ENCODE measurements around the gene FBXL19. TPM values are rescaled to one million over a fixed set of nuclear protein-coding genes. Genes with fewer than 3 reads are reported as not detected.

Gene FBXL19
- total and polyA plus RNA-seq, 2 of the 13 experiments (the other 11 are each of a cell fraction or from before 2014, with no cell fraction given), result 6.0 to 13.7 TPM

DNA sequence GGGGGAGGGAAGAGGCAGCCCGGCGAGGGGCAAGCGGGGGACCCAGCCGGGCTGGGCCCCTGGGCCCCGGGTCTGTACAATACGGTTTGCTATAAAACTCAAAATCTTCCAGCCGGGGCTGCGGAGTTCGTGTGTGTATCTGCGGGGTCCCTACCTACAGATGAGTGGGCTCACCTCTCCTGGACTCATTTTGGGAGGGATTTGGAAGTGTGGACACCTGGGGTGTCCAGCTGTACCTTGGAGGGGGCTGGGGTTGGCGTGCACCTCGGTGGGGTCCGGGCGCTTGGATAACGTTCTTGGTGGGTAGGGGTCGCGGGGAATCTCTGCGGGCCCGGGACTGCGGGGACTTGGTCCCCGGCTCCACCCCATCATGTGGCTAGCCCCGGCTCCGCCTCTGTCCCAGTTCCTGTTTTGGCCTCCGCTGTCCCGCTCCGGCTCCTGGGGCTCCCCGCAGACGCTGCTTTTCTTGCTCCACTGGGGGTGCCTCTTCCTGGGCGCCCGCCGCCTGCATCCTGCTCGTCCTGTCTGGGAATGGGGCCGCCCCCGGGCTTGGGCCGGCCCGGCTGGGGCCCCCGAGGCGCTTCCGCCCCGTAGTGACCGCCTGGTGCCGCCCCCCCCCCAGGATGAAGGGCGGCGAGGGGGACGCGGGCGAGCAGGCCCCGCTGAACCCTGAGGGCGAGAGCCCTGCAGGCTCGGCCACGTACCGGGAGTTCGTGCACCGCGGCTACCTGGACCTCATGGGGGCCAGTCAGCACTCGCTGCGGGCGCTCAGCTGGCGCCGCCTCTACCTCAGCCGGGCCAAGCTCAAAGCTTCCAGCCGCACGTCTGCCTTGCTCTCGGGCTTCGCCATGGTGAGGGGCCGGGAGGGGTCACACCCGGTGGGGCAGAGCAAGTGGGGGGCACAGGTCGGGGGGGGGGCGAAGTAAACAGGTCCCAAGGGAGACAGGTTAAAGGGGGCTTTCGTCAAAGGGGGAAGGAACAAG, 25.6 kb downstream of the FBXL19 start, which contains the start of gene ORAI3 (continued):
- TF ChIP-seq ZBTB21 (CRISPR knock-in tag; IDR thresholded peaks at IDR 0.05) (no peak), ELF1 (CRISPR knock-in tag; IDR thresholded peaks at IDR 0.05) (peak; percentile 75), RFX1 (IDR thresholded peaks at IDR 0.05) (no peak), ZIK1 (CRISPR knock-in tag; IDR thresholded peaks at IDR 0.05; ENCODE audit: borderline replicate concordance, low read depth) (peak; percentile 23; the same call in 1 of the 2 replicates), ZNF136 (CRISPR knock-in tag; IDR thresholded peaks at IDR 0.05; ENCODE audit: low read depth) (no peak), HNF4G (IDR thresholded peaks at IDR 0.05; ENCODE audit: borderline replicate concordance, low read depth, low read length) (no peak), HNF4G (CRISPR knock-in tag; IDR thresholded peaks at IDR 0.05; ENCODE audit: borderline replicate concordance, low read depth) (0 out of 2 replicates have a peak, but pooled peaks have one; percentile 17), RFXAP (CRISPR knock-in tag; IDR thresholded peaks at IDR 0.05; ENCODE audit: borderline replicate concordance) (no peak), SIX1 (CRISPR knock-in tag; IDR thresholded peaks at IDR 0.05; ENCODE audit: borderline replicate concordance) (no peak), NR2F6 (IDR thresholded peaks at IDR 0.05) (no peak), NR2F6 (CRISPR knock-in tag; IDR thresholded peaks at IDR 0.05) (no peak; the same call in 1 of the 2 replicates), IRF2 (CRISPR knock-in tag; IDR thresholded peaks at IDR 0.05) (0 out of 2 replicates have a peak, but pooled peaks have one; percentile 40), ZNF619 (CRISPR knock-in tag; IDR thresholded peaks at IDR 0.05) (no peak), ZNF557 (CRISPR knock-in tag; IDR thresholded peaks at IDR 0.05) (no peak), HNRNPK (IDR thresholded peaks at IDR 0.05; ENCODE audit: low read depth, low read length, poor library complexity, severe bottlenecking) (peak; percentile 64), XBP1 (CRISPR knock-in tag; IDR thresholded peaks at IDR 0.05) (no peak), REL (CRISPR knock-in tag; conservative IDR thresholded peaks at IDR 0.05) (no peak), KLF12 (CRISPR knock-in tag; IDR thresholded peaks at IDR 0.05; ENCODE audit: borderline replicate concordance) (0 out of 2 replicates have a peak, but pooled peaks have one; percentile 27), SCMH1 (CRISPR knock-in tag; IDR thresholded peaks at IDR 0.05; ENCODE audit: borderline replicate concordance) (no peak), MTF2 (CRISPR knock-in tag; IDR thresholded peaks at IDR 0.05; ENCODE audit: borderline replicate concordance) (no peak; the same call in 1 of the 2 replicates), ZNF644 (CRISPR knock-in tag; IDR thresholded peaks at IDR 0.05; ENCODE audit: low read depth) (no peak), RBFOX2 (IDR thresholded peaks at IDR 0.05; ENCODE audit: low read depth, low read length) (peak; percentile 95), REPIN1 (CRISPR knock-in tag; IDR thresholded peaks at IDR 0.05; ENCODE audit: borderline replicate concordance, low read depth) (no peak), KDM1A (CRISPR knock-in tag; IDR thresholded peaks at IDR 0.05) (no peak), ZNF24 (IDR thresholded peaks at IDR 0.05) (no peak), HNRNPUL1 (IDR thresholded peaks at IDR 0.05; ENCODE audit: low read depth, low read length) (no peak), AGO1 (IDR thresholded peaks at IDR 0.05; ENCODE audit: low read depth, low read length, poor library complexity, severe bottlenecking) (peak; percentile 99), ZNF441 (CRISPR knock-in tag; IDR thresholded peaks at IDR 0.05; ENCODE audit: borderline replicate concordance) (peak; percentile 76; the same call in 1 of the 2 replicates), GPN1 (CRISPR knock-in tag; IDR thresholded peaks at IDR 0.05; ENCODE audit: borderline replicate concordance) (no peak)
- TF ChIP-seq, protein P1, sequence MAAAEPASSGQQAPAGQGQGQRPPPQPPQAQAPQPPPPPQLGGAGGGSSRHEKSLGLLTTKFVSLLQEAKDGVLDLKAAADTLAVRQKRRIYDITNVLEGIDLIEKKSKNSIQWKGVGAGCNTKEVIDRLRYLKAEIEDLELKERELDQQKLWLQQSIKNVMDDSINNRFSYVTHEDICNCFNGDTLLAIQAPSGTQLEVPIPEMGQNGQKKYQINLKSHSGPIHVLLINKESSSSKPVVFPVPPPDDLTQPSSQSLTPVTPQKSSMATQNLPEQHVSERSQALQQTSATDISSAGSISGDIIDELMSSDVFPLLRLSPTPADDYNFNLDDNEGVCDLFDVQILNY (CRISPR knock-in tag; conservative IDR thresholded peaks at IDR 0.05), result no peak
- TF ChIP-seq, protein P2, sequence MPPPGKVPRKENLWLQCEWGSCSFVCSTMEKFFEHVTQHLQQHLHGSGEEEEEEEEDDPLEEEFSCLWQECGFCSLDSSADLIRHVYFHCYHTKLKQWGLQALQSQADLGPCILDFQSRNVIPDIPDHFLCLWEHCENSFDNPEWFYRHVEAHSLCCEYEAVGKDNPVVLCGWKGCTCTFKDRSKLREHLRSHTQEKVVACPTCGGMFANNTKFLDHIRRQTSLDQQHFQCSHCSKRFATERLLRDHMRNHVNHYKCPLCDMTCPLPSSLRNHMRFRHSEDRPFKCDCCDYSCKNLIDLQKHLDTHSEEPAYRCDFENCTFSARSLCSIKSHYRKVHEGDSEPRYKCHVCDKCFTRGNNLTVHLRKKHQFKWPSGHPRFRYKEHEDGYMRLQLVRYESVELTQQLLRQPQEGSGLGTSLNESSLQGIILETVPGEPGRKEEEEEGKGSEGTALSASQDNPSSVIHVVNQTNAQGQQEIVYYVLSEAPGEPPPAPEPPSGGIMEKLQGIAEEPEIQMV (CRISPR knock-in tag; IDR thresholded peaks at IDR 0.05; ENCODE audit: low read depth), result no peak

All from HepG2 (cell line).